Activated CD8-positive, alpha-beta memory T cell treated with anti-CD3 and anti-CD28 coated beads, Interleukin-2, amount 50 U/mL, for 24 hours (primary cell): Measurements from ENCODE around the gene PVRIG.
"Not testable (repeated sequence)": the region's sequence is repeated elsewhere in the genome, so short reads cannot be mapped to it uniquely, and the experiment has no call there.

Experiments
- DNase-seq: peaks from one replicate; pipeline ENCODE4 v3.0.0-alpha.2; 2020; ENCODE audit errors: extremely low read depth

PVRIG gene

GRCh38 chr7:100195222-100195621, 24.5 kb upstream of the PVRIG start:
- no peak for DNase-seq

DNA sequence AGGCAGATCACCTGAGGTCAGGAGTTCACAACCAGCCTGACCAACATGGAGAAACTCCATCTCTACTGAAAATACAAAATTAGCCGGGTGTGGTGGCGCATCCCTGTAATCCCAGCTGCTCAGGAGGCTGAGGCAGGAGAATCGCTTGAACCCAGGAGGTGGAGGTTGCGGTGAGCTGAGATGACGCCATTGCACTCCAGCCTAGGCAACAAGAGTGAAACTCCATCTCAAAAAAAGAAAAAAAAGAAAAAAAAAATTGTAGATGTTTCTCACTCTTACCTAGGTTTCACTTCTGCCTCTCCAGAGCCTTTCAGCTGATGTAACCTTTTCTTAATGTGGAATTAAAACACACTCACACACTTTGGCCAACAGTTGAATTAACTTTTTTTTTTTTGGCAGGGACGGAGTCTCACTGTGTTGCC, 23.8 kb upstream of the PVRIG start:
- DNase-seq: not testable (repeated sequence)

GRCh38 chr7:100198266-100198665, 21.5 kb upstream of the PVRIG start:
- no peak for DNase-seq

GRCh38 chr7:100200693-100201092, 19.1 kb upstream of the PVRIG start:
- no peak for DNase-seq

DNA sequence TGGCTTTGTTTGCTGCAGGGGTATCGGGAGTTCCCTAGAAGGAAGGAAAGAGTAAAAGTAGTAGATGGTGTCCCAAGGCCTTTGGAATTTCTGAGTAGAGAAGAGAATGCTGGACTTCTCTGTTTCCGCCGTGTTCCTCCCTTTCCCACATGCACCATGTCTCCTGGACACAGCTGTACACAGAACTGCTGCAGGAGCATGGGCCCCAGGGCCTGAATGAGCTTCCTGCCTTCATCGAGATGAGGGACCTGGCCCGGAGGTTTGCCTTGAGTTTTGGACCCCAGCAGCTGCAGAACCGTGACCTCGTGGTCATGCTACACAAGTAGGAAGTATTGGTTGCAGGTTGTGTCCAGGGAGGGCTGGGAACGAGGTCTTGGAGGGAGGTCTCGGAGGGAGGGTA, 15.3 kb upstream of the PVRIG start:
- DNase-seq: no peak

DNA sequence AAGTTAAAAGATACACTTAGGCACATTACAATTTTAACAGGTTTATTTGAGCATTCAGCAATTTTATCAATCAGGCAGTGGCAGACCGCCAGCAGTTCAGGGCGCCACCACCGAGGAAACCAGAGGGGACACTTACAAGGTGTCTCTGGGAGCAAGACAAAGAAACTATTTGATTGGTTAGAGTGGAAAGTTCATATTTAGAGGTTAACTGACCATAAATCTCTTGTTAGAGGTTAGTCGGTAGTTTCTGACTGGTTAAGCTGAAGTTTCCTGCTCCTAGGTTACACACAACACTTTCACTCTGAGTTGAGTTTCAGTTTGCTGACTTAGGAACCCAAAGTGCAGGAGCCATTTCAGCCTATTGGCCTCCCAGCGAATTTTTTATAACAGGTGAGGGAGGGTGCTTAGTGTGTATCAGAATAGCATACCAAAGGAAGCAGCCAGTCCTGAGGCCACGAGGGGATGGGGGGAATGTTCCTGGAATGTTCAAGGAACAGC, 10.8 kb upstream of the PVRIG start:
- DNase-seq: no peak

DNA sequence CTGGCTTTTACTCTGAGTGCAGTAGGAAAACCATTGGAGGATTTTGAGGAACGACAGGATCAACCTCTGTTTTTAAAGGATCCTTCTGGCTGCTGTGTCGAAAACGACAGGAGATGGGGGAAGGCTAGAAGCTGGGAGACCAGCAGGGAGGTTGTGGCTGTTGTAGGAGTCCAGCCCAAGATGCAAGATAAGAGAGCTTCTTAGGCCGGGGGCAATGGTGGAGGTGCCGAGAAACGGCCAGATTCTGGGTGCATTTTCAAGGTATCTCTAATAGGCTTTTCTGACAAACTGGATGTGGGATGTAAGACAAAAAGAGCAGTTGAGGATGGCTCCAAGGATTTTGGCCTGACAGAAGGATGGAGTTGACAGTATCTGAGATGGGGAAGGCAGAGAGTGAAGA, 10.3 kb upstream of the PVRIG start:
- DNase-seq: no peak

DNA sequence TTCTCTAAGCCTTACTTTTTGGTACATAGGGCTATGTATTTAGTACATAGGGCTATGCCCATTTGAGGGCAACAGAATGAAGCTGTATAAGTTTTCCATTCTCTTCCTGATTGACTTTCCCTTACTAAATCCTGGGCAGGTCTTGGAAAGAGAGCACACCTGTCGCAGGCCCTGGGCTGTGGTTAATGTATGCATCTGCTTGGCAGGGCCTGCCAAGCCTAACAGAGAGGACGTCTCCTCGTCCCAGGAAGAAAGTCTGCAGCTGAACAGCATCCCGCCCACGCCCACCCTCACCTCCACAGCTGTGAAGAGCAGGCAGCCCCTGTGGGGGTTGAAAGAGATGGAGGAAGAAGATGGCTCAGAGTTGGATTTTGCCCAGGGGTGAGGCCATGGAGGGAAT, 8.9 kb upstream of the PVRIG start:
- no peak for DNase-seq

DNA sequence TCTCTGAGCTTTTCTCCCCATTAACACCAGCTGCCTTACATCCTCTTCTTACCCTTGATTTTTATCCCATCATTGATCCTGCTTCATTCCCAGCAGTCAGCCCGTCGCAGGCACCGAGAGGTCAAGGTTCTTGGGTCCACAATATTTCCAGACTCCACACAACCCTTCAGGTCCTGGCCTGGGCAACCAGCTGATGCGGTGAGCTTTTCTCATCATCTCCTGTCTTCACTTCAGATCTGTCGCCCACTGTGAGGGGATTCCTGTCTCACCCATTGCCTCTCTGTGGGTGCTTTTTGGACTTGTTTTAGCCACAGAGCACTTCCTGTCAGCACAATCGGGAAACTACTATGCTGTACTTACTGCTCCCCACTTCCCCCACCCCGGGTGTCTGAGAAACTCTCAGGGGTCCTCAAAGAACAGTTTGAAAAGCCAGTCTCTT, 8.4 kb upstream of the PVRIG start:
- DNase-seq: no peak

- DNase-seq: no peak
Observed at GRCh38 chr7:100212631-100213286, 7.0 kb upstream of the PVRIG start.

GRCh38 chr7:100213672-100214071, 6.1 kb upstream of the PVRIG start:
- no peak for DNase-seq

- DNase-seq: not testable (repeated sequence)
Observed at GRCh38 chr7:100214356-100214755, 5.4 kb upstream of the PVRIG start.

- no peak for DNase-seq
Observed at GRCh38 chr7:100215895-100216294, 3.9 kb upstream of the PVRIG start.

- not testable (repeated sequence) for DNase-seq
Observed at GRCh38 chr7:100217934-100218333, 1.8 kb upstream of the PVRIG start.

- no peak for DNase-seq
Observed at GRCh38 chr7:100219271-100219737, 445 bp upstream of the PVRIG start.

DNA sequence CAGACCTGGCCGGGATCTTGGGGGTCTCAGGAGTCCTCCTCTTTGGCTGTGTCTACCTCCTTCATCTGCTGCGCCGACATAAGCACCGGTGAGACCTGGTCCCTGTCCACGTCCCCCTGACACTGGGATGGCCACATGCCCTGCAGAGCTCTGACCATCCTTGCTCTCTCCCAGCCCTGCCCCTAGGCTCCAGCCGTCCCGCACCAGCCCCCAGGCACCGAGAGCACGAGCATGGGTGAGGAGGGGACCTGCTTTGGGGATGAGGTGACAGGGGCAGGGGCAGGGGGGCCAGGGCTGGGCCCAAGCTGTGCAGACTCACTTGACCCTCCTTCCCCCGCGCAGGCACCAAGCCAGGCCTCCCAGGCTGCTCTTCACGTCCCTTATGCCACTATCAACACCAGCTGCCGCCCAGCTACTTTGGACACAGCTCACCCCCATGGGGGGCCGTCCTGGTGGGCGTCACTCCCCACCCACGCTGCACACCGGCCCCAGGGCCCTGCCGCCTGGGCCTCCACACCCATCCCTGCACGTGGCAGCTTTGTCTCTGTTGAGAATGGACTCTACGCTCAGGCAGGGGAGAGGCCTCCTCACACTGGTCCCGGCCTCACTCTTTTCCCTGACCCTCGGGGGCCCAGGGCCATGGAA, 959 bp downstream of the PVRIG start:
- no peak for DNase-seq

DNA sequence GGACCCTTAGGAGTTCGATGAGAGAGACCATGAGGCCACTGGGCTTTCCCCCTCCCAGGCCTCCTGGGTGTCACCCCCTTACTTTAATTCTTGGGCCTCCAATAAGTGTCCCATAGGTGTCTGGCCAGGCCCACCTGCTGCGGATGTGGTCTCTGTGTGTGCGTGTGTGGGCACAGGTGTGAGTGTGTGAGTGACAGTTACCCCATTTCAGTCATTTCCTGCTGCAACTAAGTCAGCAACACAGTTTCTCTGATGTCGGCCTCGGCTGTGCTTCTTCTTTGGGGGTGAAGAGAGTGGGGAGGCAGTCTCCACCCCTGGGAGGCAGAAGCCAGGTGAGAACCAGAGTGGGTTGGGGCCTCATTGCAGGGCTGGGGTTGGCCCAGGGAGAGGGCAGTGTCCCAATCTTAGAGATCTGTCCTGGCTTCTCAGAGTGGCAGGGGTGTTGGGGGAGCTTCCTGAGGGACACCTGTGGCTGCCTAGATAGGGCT, 1.5 kb downstream of the PVRIG start:
- DNase-seq: peak; percentile 63

DNA sequence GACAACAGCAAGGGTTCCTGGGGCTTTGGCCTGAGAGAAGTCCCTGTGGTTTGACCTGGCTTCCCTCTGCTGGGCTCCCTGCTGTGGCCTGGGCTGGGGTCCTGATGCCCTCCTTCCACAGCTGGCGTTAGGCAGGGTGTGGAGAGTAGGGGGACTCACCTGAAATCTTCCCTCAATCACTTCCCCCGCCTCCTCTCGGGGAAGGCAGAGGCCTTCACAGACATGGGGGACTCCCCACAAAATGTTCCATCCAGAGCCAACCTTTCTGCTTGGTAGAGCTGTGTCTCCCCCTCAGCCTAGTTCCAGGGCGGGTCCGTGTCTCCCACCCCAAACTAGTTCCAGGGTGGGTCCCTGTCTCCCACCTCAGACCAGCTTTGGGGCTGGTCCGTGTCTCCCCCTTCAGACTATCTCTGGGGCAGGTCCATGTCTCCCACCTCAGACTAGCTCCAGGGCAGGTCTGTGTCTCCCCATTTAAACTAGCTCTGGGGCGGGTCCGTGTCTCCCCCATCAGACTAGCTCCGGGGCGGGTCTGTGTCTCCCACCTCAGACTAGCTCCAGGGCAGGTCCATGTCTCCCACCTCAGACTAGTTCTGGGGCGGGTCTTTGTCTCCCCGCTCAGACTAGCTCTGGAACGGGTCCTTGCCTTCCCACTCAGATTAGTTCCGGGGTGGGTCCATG, 2.2 kb downstream of the PVRIG start:
- no peak for DNase-seq

GRCh38 chr7:100222445-100223132, 2.8 kb downstream of the PVRIG start:
- DNase-seq: no peak

- not testable (repeated sequence) for DNase-seq
Observed at GRCh38 chr7:100223376-100223927, 3.7 kb downstream of the PVRIG start.

- not testable (repeated sequence) for DNase-seq
Observed at GRCh38 chr7:100224891-100225290, 5.1 kb downstream of the PVRIG start.
